NB4 (cell line): ENCODE data around the gene M1AP.

Experiments used
- DNase-seq: peaks from one replicate; pipeline ENCODE4 v3.0.0; 2010; ENCODE audit warnings: low read depth
- H3K4me3 ChIP-seq: one replicate; pipeline ENCODE4 v1.5.1; 2011; ENCODE audit warnings: mild to moderate bottlenecking, low read depth, low read length, moderate library complexity
- CTCF ChIP-seq: IDR thresholded peaks from one replicate; pipeline ENCODE4 v1.5.1; 2012; ENCODE audit warnings: low read depth, low read length
- MAX ChIP-seq: IDR thresholded peaks from 2 replicates; pipeline ENCODE4 v1.6.1; 2011; ENCODE audit warnings: low read depth, low read length
- MYC ChIP-seq: IDR thresholded peaks from 2 replicates; pipeline ENCODE4 v1.6.1; 2011; ENCODE audit warnings: low read depth, low read length
- POLR2A ChIP-seq: IDR thresholded peaks from 2 replicates; pipeline ENCODE4 v1.6.1; 2011; ENCODE audit warnings: mild to moderate bottlenecking; ENCODE audit not compliant: insufficient read length; ENCODE audit errors: extremely low read depth

Gene M1AP

GRCh38 chr2:74668087-74668486, 20.0 kb upstream of the M1AP start:
- no peak overlapping the region for H3K4me3 ChIP-seq
- no peak for TF ChIP-seq POLR2A
- no peak for TF ChIP-seq MYC
- TF ChIP-seq CTCF, result no peak
- TF ChIP-seq MAX, result no peak
- DNase-seq, result no peak

- no peak for TF ChIP-seq POLR2A
- H3K4me3 ChIP-seq, result no peak overlapping the region
- no peak for DNase-seq
These were observed 11.3 kb upstream of the M1AP start for GRCh38 chr2:74659462-74659861.

- no peak for DNase-seq
- TF ChIP-seq CTCF (no peak), MAX (no peak), MYC (no peak), POLR2A (no peak)
- H3K4me3 ChIP-seq, result no peak overlapping the region
These were observed 10.4 kb upstream of the M1AP start for GRCh38 chr2:74658516-74658915.

GRCh38 chr2:74655579-74655978, 7.4 kb upstream of the M1AP start:
- TF ChIP-seq CTCF (no peak), MAX (no peak), POLR2A (no peak)
- no peak overlapping the region for H3K4me3 ChIP-seq
- DNase-seq, result no peak

- H3K4me3 ChIP-seq, result peak within 1 kb of the TSS; percentile 64
- DNase-seq, result peak; percentile 94
- TF ChIP-seq MYC (no peak), CTCF (no peak), POLR2A (peak; percentile 39), MAX (no peak)
These were observed 6.1 kb upstream of the M1AP start, which contains the start of gene SEMA4F for GRCh38 chr2:74653985-74654882. Gene SEMA4F, plus strand, starts transcription at chr2:74654247. Its CDS starts 130 bp downstream, at chr2:74654377.

GRCh38 chr2:74653589-74653984, 5.5 kb upstream of the M1AP start:
- DNase-seq, result no peak
- TF ChIP-seq CTCF (no peak), POLR2A (no peak), MAX (no peak), MYC (no peak)
- peak overlapping the region; percentile 64 for H3K4me3 ChIP-seq
